IMR-90 (cell line): Measurements from ENCODE around the gene HAUS7. TPM values are rescaled to one million over a fixed set of nuclear protein-coding genes. Genes with fewer than 3 reads are reported as not detected.
A peak's percentile ranks its signal among the peaks of the same experiment; 100 is the strongest.

Experiments
- ATAC-seq: fragments of 200-7000 bp; cut with Tn5 transposase; 2 replicates; pipeline ENCODE4 v1.9.1; 2020; ENCODE audit warnings: low read depth, mild to moderate bottlenecking, moderate library complexity
- BruUV-seq: library from RNA; stranded (reverse); fragments of 400-500 nt; replicated peaks from 2 replicates; lab custom pipeline; 2021; lab: Mats Ljungman, UMichigan
- CTCF ChIA-PET: fragments of 300-600 bp; formaldehyde crosslinking; extraction: SDS; loops from one replicate; lab custom pipeline; 2021; ENCODE audit warnings: antibody characterized with exemption; lab: Yijun Ruan, JAX
- POLR2A ChIA-PET: fragments of 300-600 bp; sonication (Branson Sonifier 250); formaldehyde crosslinking; loops from one replicate; lab custom pipeline; 2022; ENCODE audit warnings: antibody characterized with exemption; ENCODE audit not compliant: unreplicated experiment; lab: Charles Lee
- DNase-seq: peaks from one replicate; pipeline ENCODE4 v3.0.0; 2013
- H2AFZ ChIP-seq: replicated peaks from 2 replicates; pipeline ENCODE3; 2013; ENCODE audit warnings: low read length, mild to moderate bottlenecking; ENCODE audit not compliant: poor library complexity
- H2AK5ac ChIP-seq: 2 replicates; pipeline ENCODE4 v1.6.1; 2013; ENCODE audit warnings: low read depth, low read length, inconsistent platforms
- H2AK9ac ChIP-seq: replicated peaks from 2 replicates; pipeline ENCODE3; 2013; ENCODE audit warnings: mild to moderate bottlenecking, low read depth, low read length, moderate library complexity; ENCODE audit not compliant: poor library complexity
- H2BK120ac ChIP-seq: 2 replicates; pipeline ENCODE4 v1.6.1; 2013; ENCODE audit warnings: low read depth, low read length, inconsistent platforms
- H2BK15ac ChIP-seq: 3 replicates; pipeline ENCODE4 v1.6.1; 2013; ENCODE audit warnings: low read depth, low read length, inconsistent platforms
- H2BK20ac ChIP-seq: 2 replicates; pipeline ENCODE4 v1.6.1; 2013; ENCODE audit warnings: low read depth, mild to moderate bottlenecking, inconsistent platforms, low read length, moderate library complexity
- H2BK5ac ChIP-seq: 2 replicates; pipeline ENCODE4 v1.6.1; 2013; ENCODE audit warnings: mild to moderate bottlenecking, low read depth, low read length, inconsistent platforms; ENCODE audit not compliant: poor library complexity, severe bottlenecking
- H3K14ac ChIP-seq: replicated peaks from 2 replicates; pipeline ENCODE4 v1.6.1; 2013; ENCODE audit warnings: low read depth, low read length, inconsistent platforms
- H3K18ac ChIP-seq: 2 replicates; pipeline ENCODE4 v1.6.1; 2013; ENCODE audit warnings: low read depth, low read length, control low read depth
- H3K23ac ChIP-seq: 2 replicates; pipeline ENCODE4 v1.6.1; 2013; ENCODE audit warnings: low read depth, low read length, inconsistent platforms
- H3K27ac ChIP-seq: 2 replicates; pipeline ENCODE4 v1.5.1; 2013; ENCODE audit warnings: mild to moderate bottlenecking, control low read depth, low read length; ENCODE audit not compliant: insufficient read depth
- H3K27me3 ChIP-seq: 2 replicates; pipeline ENCODE4 v1.6.1; 2013; ENCODE audit warnings: low read length; ENCODE audit not compliant: control insufficient read depth, insufficient read depth
- H3K36me3 ChIP-seq: 2 replicates; pipeline ENCODE4 v1.6.1; 2013; ENCODE audit warnings: low read length, mixed read lengths; ENCODE audit not compliant: control insufficient read depth, insufficient read depth
- H3K4ac ChIP-seq: 2 replicates; pipeline ENCODE4 v1.6.1; 2013; ENCODE audit warnings: low read depth, low read length, inconsistent platforms
- H3K4me1 ChIP-seq: 2 replicates; pipeline ENCODE4 v1.6.1; 2013; ENCODE audit warnings: low read length, mixed read lengths; ENCODE audit not compliant: control insufficient read depth, insufficient read depth
- H3K4me2 ChIP-seq: 2 replicates; pipeline ENCODE4 v1.6.1; 2013; ENCODE audit warnings: low read depth, mild to moderate bottlenecking, control low read depth, low read length, moderate library complexity
- H3K4me3 ChIP-seq: 2 replicates; pipeline ENCODE4 v1.5.1; 2013; ENCODE audit warnings: low read depth, mild to moderate bottlenecking, control low read depth, low read length, moderate library complexity; ENCODE audit not compliant: insufficient read depth
- H3K56ac ChIP-seq: 2 replicates; pipeline ENCODE4 v1.6.1; 2013; ENCODE audit warnings: low read length, inconsistent platforms; ENCODE audit not compliant: insufficient read depth; ENCODE audit errors: extremely low read depth
- H3K79me1 ChIP-seq, 2 experiments: 2 replicates each; pipeline ENCODE4 v1.6.1; 2013; ENCODE audit warnings: low read length in 2 of 2, inconsistent platforms in 1 of 2, low read depth in 1 of 2
- H3K9ac ChIP-seq: 2 replicates; pipeline ENCODE4 v1.6.1; 2013; ENCODE audit warnings: low read depth, low read length, control low read depth
- H3K9me1 ChIP-seq: 2 replicates; pipeline ENCODE4 v1.6.1; 2013; ENCODE audit warnings: low read length, inconsistent platforms; ENCODE audit not compliant: insufficient read depth
- H3K9me3 ChIP-seq: 2 replicates; pipeline ENCODE4 v1.6.1; 2013; ENCODE audit warnings: low read length; ENCODE audit not compliant: control insufficient read depth, insufficient read depth
- H4K20me1 ChIP-seq: 2 replicates; pipeline ENCODE4 v1.6.1; 2013; ENCODE audit warnings: low read length, inconsistent platforms; ENCODE audit not compliant: insufficient read depth
- H4K5ac ChIP-seq: 2 replicates; pipeline ENCODE4 v1.6.1; 2013; ENCODE audit warnings: mild to moderate bottlenecking, low read depth, low read length, control low read depth
- H4K8ac ChIP-seq, 2 experiments: 2 replicates each; pipeline ENCODE4 v1.6.1; 2013; ENCODE audit warnings: low read depth in 2 of 2, low read length in 2 of 2, control low read depth in 1 of 2, inconsistent platforms in 1 of 2
- H4K91ac ChIP-seq: 2 replicates; pipeline ENCODE4 v1.6.1; 2013; ENCODE audit warnings: low read depth, low read length, inconsistent platforms; ENCODE audit not compliant: insufficient read depth
- BHLHE40 ChIP-seq: fragments of 150-350 bp; IDR thresholded peaks from 2 replicates; pipeline ENCODE4 v1.6.1; 2016; ENCODE audit warnings: mild to moderate bottlenecking, low read depth, low read length
- MAFK ChIP-seq: IDR thresholded peaks from 2 replicates; pipeline ENCODE4 v1.6.1; 2012; ENCODE audit warnings: low read depth, low read length, improper control_type of control experiment
- MAZ ChIP-seq: IDR thresholded peaks from 2 replicates; pipeline ENCODE4 v1.6.1; 2012; ENCODE audit warnings: low read depth, mild to moderate bottlenecking, low read length, improper control_type of control experiment, moderate library complexity, borderline replicate concordance
- MXI1 ChIP-seq: IDR thresholded peaks from 2 replicates; pipeline ENCODE4 v1.6.1; 2012; ENCODE audit warnings: low read depth, mild to moderate bottlenecking, low read length, moderate library complexity, borderline replicate concordance
- NFE2L2 ChIP-seq: fragments of 150-350 bp; IDR thresholded peaks from 2 replicates; pipeline ENCODE4 v1.6.1; 2016; ENCODE audit warnings: low read depth, mild to moderate bottlenecking, low read length
- POLR2A ChIP-seq: IDR thresholded peaks from 2 replicates; pipeline ENCODE4 v1.6.1; 2012; ENCODE audit warnings: mild to moderate bottlenecking, low read depth, low read length
- RAD21 ChIP-seq: IDR thresholded peaks from 2 replicates; pipeline ENCODE4 v1.6.1; 2012; ENCODE audit warnings: low read length, improper control_type of control experiment
- RCOR1 ChIP-seq: IDR thresholded peaks from 2 replicates; pipeline ENCODE4 v1.6.1; 2012; ENCODE audit warnings: mild to moderate bottlenecking, low read length, improper control_type of control experiment; ENCODE audit not compliant: insufficient replicate concordance
- RFX5 ChIP-seq: IDR thresholded peaks from 2 replicates; pipeline ENCODE4 v1.8.0; 2012; ENCODE audit warnings: low read depth, mild to moderate bottlenecking, low read length, moderate library complexity
- SMC3 ChIP-seq: fragments of 150-350 bp; IDR thresholded peaks from 2 replicates; pipeline ENCODE4 v1.6.1; 2016; ENCODE audit warnings: low read depth, mild to moderate bottlenecking, antibody characterized with exemption, low read length, moderate library complexity
- WGBS, 2 experiments: methylation state at CpG; one replicate each; pipeline versions ENCODE4 v1.1.5 to v1.1.7; 2013; ENCODE audit warnings: missing lambda C conversion rate in 2 of 2; ENCODE audit not compliant: insufficient read length in 1 of 2; ENCODE audit errors: extremely low coverage in 2 of 2; 5-methylcytosine and 5-hydroxymethylcytosine counted together
- dilution Hi-C: fragments of 300-500 bp; cut with HindIII; formaldehyde crosslinking; loops from one replicate; pipeline ENCODE4 v1.14.3; 2018; ENCODE audit warnings: low sequenced_read_pairs; ENCODE audit not compliant: unreplicated experiment
- in situ Hi-C: fragments of 300-500 bp; cut with MboI; formaldehyde crosslinking; loops from 3 replicates; pipeline ENCODE4 v1.14.3; 2019; ENCODE audit warnings: low sequenced_read_pairs, inconsistent platforms, mixed read lengths
- intact Hi-C: fragments of 100-400 bp; cut with micrococcal nuclease; formaldehyde crosslinking; loops from 2 replicates; pipeline ENCODE4 v1.10.0; 2022
- polyA plus RNA-seq, 3 experiments: library from polyadenylated mRNA; depleted of rRNA; stranded (reverse); fragments of >200 nt; gene quantifications; 2 replicates each; pipeline ENCODE4 v1.2.3, GENCODE V29; 2012; ENCODE audit warnings: low replicate concordance in 1 of 3
- total RNA-seq: library from RNA; depleted of rRNA; stranded (reverse); fragments of >200 nt; gene quantifications from 2 replicates; pipeline ENCODE4 v1.2.3, GENCODE V29; 2012
- TF ChIP-seq, protein P1 (sequence below): fragments of 150-350 bp; IDR thresholded peaks from 2 replicates; pipeline ENCODE4 v1.6.1; 2017; ENCODE audit warnings: mild to moderate bottlenecking, antibody characterized with exemption, low read length, low read depth

The HAUS7 gene
- total and polyA plus RNA-seq, 2 of the 4 experiments (the other 2 are of a cell fraction): 10.8 to 25.9 TPM

DNA sequence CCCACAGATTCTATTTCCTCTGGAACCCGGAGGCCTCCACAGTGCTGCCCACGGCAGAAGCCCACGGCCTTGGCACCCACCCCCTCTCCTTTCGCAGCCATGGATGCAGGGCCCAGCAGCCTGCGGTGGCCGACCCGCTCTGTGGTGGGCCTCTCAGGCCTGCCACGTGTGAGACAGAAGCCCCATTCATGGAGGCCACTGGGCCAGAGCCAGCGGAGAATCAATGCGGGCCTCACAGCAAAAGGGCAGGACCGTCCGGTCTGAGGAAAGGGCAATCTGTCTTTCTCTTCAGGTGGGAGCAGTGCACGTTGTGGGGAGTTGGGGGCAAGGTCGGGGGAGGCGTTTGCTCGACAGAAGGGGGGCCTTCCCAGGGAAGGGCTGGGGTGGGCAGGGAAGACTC lies 8.4 kb upstream of the HAUS7 start:
- no peak overlapping the region for H4K8ac ChIP-seq
- dilution Hi-C loops: no loop called here
- H3K9me1 ChIP-seq: peaks cover 23% of the 10 kb centered on the region
- H2BK5ac ChIP-seq: no peak overlapping the region
- H2AK5ac ChIP-seq: peak overlapping the region; percentile 28; the same call in 1 of the 2 replicates
- H3K36me3 ChIP-seq: no peaks in the 10 kb centered on the region
- H2BK120ac ChIP-seq: no peak overlapping the region
- no peak overlapping the region for H3K4me2 ChIP-seq
- peaks cover 0 to 5% of the 10 kb centered on the region in 2 experiments; a peak in 1 of 4 replicates for H3K79me1 ChIP-seq
- peak overlapping the region; percentile 5 for H2AFZ ChIP-seq
- no peaks in the 10 kb centered on the region for H3K9me3 ChIP-seq
- H3K4me1 ChIP-seq: peaks cover 23% of the 10 kb centered on the region
- ATAC-seq (no peak), DNase-seq (no peak)
- no peak overlapping the region for H4K5ac ChIP-seq
- no peaks in the 10 kb centered on the region for H4K20me1 ChIP-seq
- H2AK9ac ChIP-seq: no peak overlapping the region
- BruUV-seq: no TSS peak
- intact Hi-C loops: no loop called here
- no peak overlapping the region for H2BK20ac ChIP-seq
- H3K9ac ChIP-seq: no peak overlapping the region
- no peak overlapping the region for H4K91ac ChIP-seq
- in situ Hi-C loops: no loop called here
- TF ChIP-seq, protein P1, sequence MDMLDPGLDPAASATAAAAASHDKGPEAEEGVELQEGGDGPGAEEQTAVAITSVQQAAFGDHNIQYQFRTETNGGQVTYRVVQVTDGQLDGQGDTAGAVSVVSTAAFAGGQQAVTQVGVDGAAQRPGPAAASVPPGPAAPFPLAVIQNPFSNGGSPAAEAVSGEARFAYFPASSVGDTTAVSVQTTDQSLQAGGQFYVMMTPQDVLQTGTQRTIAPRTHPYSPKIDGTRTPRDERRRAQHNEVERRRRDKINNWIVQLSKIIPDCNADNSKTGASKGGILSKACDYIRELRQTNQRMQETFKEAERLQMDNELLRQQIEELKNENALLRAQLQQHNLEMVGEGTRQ: no peak
- no peak for TF ChIP-seq RAD21
- no peak for TF ChIP-seq MAZ
- TF ChIP-seq MAFK: no peak
- TF ChIP-seq MXI1: no peak
- no peak for TF ChIP-seq POLR2A
- no peak for TF ChIP-seq SMC3
- no peak for TF ChIP-seq RCOR1
- TF ChIP-seq RFX5: no peak
- TF ChIP-seq BHLHE40: no peak
- TF ChIP-seq NFE2L2: no peak
- H3K56ac ChIP-seq: no peak overlapping the region
- 84% methylated on average over 9 of the region's 16 CpGs; no CpG with 5 or more reads in 1 of the 2 experiments for WGBS, 2 experiments
- no peak overlapping the region for H3K4ac ChIP-seq
- H3K18ac ChIP-seq: no peak overlapping the region
- no peak overlapping the region for H3K23ac ChIP-seq
- H2BK15ac ChIP-seq: no peak overlapping the region
- H3K27me3 ChIP-seq: no peaks in the 10 kb centered on the region
- H3K4me3 ChIP-seq: no peak overlapping the region
- no peak overlapping the region for H3K27ac ChIP-seq
- H3K14ac ChIP-seq: no peak overlapping the region
- ChIA-PET CTCF (no interaction called here), POLR2A (no interaction called here)
